Stimulated activated CD8-positive, alpha-beta memory T cell treated with anti-CD3 and anti-CD28 coated beads, Interleukin-2, amount 100 ng/mL, for 1 hour (primary cell): ENCODE results near the gene ALPK3.

ENCODE experiments used
- DNase-seq, 2 donors: peaks; one replicate each; pipeline ENCODE4 v3.0.0-alpha.2; 2020; ENCODE audit warnings: low read depth in 2 of 2

ALPK3 gene

DNA sequence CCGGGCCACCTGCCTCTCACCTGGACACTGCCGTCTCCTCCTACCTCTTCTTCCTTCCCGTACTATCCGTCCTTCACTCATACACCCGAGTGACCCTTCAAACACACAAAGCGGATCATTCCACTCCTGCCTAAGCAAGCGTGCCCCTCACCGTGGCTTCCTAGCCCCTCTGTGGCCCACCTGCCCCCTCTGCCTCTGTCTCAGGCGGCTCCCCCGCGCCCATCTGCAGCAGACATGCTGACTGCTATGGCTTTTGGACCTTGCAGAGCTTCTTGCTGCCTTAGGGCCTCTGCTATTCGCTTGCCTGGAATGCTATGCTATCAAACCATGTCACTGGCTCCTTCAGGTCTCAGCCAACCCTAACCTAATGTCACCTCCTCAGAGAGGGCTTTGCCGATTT, 105.4 kb downstream of the ALPK3 start:
- DNase-seq: no peak
